K562 (cell line): ENCODE measurements around the gene GSK3B. TPM values are rescaled to one million over a fixed set of nuclear protein-coding genes. Genes with fewer than 3 reads are reported as not detected.

Experiments used
- ATAC-seq: fragments of 200-7000 bp; cut with Tn5 transposase; 3 replicates; pipeline ENCODE4 v1.9.1; 2020; ENCODE audit warnings: moderate library complexity
- BruUV-seq: library from RNA; stranded (reverse); fragments of 400-500 nt; replicated peaks from 2 replicates; lab custom pipeline; 2021; lab: Mats Ljungman, UMichigan
- CTCF ChIA-PET: fragments of 300-600 bp; formaldehyde crosslinking; extraction: SDS; loops from one replicate; lab custom pipeline; 2021; ENCODE audit warnings: low intra/inter-chr PET ratio; lab: Yijun Ruan, JAX
- POLR2A ChIA-PET: fragments of 300-600, 350-650 bp; sonication (Branson Sonifier 250); formaldehyde crosslinking; extraction: SDS; loops from one replicate; lab custom pipeline; 2021; ENCODE audit warnings: antibody characterized with exemption, inconsistent platforms; lab: Yijun Ruan, JAX
- DNase-seq, 4 experiments: peaks; one replicate each; pipeline versions ENCODE4 v3.0.0 to v3.0.0-alpha.2; 2011 to 2018; ENCODE audit warnings: low spot score in 3 of 4, mixed read lengths in 3 of 4; ENCODE audit errors: extremely low read depth in 1 of 4
- FAIRE-seq: peaks from 2 replicates; lab custom pipeline; 2011; peaks lifted over from hg19 to GRCh38; lab: Jason Lieb, UNC
- H2AFZ ChIP-seq: 2 replicates; pipeline ENCODE4 v1.6.0; 2011; ENCODE audit warnings: low read depth, low read length, control low read depth, inconsistent platforms
- H3K27ac ChIP-seq: fragments of 200-600 bp; 3 replicates; pipeline ENCODE4 v1.8.0; 2011; ENCODE audit warnings: low read depth, mild to moderate bottlenecking, control low read depth, inconsistent platforms, low read length, moderate library complexity, mixed read lengths; ENCODE audit errors: extremely low read depth
- H3K27me3 ChIP-seq, 2 experiments: fragments of 300-600 bp in 1 of 2; 2 replicates in 1 of 2; 3 replicates in 1 of 2; pipeline versions ENCODE4 v1.6.0 to v1.8.0; 2011; ENCODE audit warnings: inconsistent platforms in 2 of 2, low read length in 2 of 2, mild to moderate bottlenecking in 1 of 2, mixed read lengths in 1 of 2, moderate library complexity in 1 of 2; ENCODE audit not compliant: control insufficient read depth in 2 of 2, insufficient read depth in 2 of 2
- H3K36me3 ChIP-seq: fragments of 300-600 bp; 3 replicates; pipeline ENCODE4 v1.8.0; 2011; ENCODE audit warnings: mild to moderate bottlenecking, low read length, inconsistent platforms; ENCODE audit not compliant: control insufficient read depth, insufficient read depth
- H3K4me1 ChIP-seq, 2 experiments: fragments of 200-600 bp in 1 of 2; replicated peaks in 1 of 2; 2 replicates in 1 of 2; 3 replicates in 1 of 2; pipeline versions ENCODE4 v1.5.1 to v1.8.0; 2011; ENCODE audit warnings: inconsistent platforms in 2 of 2, low read length in 2 of 2, mild to moderate bottlenecking in 1 of 2, mixed read lengths in 1 of 2, moderate library complexity in 1 of 2; ENCODE audit not compliant: control insufficient read depth in 2 of 2, insufficient read depth in 2 of 2
- H3K4me2 ChIP-seq: 2 replicates; pipeline ENCODE4 v1.6.1; 2011; ENCODE audit warnings: low read length, control low read depth, inconsistent platforms, mixed read lengths; ENCODE audit not compliant: insufficient read depth
- H3K4me3 ChIP-seq: fragments of 200-600 bp; sonication (generic), shearing (Covaris generic); 2 replicates; pipeline ENCODE4 v1.5.1; 2016; ENCODE audit warnings: control low read depth, inconsistent platforms
- H3K79me2 ChIP-seq: fragments of 200-600 bp; 3 replicates; pipeline ENCODE4 v1.8.0; 2011; ENCODE audit warnings: low read length, inconsistent platforms; ENCODE audit not compliant: control insufficient read depth, insufficient read depth
- H3K9ac ChIP-seq, 2 experiments: 2 replicates each; pipeline versions ENCODE4 v1.6.0 to v1.6.1; 2011; ENCODE audit warnings: low read depth in 2 of 2, low read length in 2 of 2, control low read depth in 1 of 2, inconsistent platforms in 1 of 2, mild to moderate bottlenecking in 1 of 2, mixed read lengths in 1 of 2; ENCODE audit not compliant: insufficient read depth in 1 of 2
- H3K9me1 ChIP-seq: one replicate; pipeline ENCODE4 v1.6.0; 2011; ENCODE audit warnings: inconsistent platforms, mild to moderate bottlenecking, low read length, moderate library complexity; ENCODE audit not compliant: control insufficient read depth, insufficient read depth
- H3K9me3 ChIP-seq: replicated peaks from 2 replicates; pipeline ENCODE4 v1.5.1; 2011; ENCODE audit warnings: low read depth, low read length, inconsistent platforms; ENCODE audit not compliant: control insufficient read depth, insufficient read depth
- H4K20me1 ChIP-seq: replicated peaks from 2 replicates; pipeline ENCODE4 v1.6.1; 2011; ENCODE audit warnings: low read length, inconsistent platforms, mixed read lengths; ENCODE audit not compliant: control insufficient read depth, insufficient read depth
- ARID1B ChIP-seq: fragments of 450-650 bp; IDR thresholded peaks from 2 replicates; pipeline ENCODE4 v1.6.1; 2016; ENCODE audit warnings: antibody characterized with exemption, mild to moderate bottlenecking, inconsistent platforms
- CBX8 ChIP-seq: fragments of 200-600 bp; sonication (generic); IDR thresholded peaks from 2 replicates; pipeline ENCODE4 v1.6.1; 2012; ENCODE audit warnings: borderline replicate concordance, mixed run types, low read depth, mild to moderate bottlenecking, moderate library complexity, mixed read lengths, low read length, control low read depth, inconsistent platforms; ENCODE audit not compliant: poor library complexity, severe bottlenecking; ENCODE audit errors: extremely low read depth
- CC2D1A ChIP-seq: fragments of 450-650 bp; IDR thresholded peaks from 2 replicates; pipeline ENCODE4 v1.6.1; 2017; ENCODE audit warnings: mild to moderate bottlenecking
- HCFC1 ChIP-seq: IDR thresholded peaks from 2 replicates; pipeline ENCODE4 v1.6.1; 2012; ENCODE audit warnings: low read depth, low read length, improper control_type of control experiment
- HLTF ChIP-seq: fragments of 450-650 bp; IDR thresholded peaks from 2 replicates; pipeline ENCODE4 v1.6.1; 2016
- HNRNPH1 ChIP-seq: fragments of 200-400 bp; formaldehyde crosslinking; optimal IDR thresholded peaks from 2 replicates; pipeline ENCODE3; 2017; ENCODE audit warnings: low read depth, mild to moderate bottlenecking, low read length, moderate library complexity
- PRPF4 ChIP-seq: fragments of 200-400 bp; formaldehyde crosslinking; IDR thresholded peaks from one replicate; pipeline ENCODE4 v1.6.1; 2017; ENCODE audit warnings: low read length, low read depth, mild to moderate bottlenecking; ENCODE audit not compliant: insufficient read depth, poor library complexity, severe bottlenecking
- RBM17 ChIP-seq: fragments of 200-400 bp; formaldehyde crosslinking; IDR thresholded peaks from 2 replicates; pipeline ENCODE4 v1.6.1; 2017; ENCODE audit warnings: low read depth, mild to moderate bottlenecking, low read length, borderline replicate concordance
- SAFB2 ChIP-seq: fragments of 200-400 bp; formaldehyde crosslinking; IDR thresholded peaks from 2 replicates; pipeline ENCODE4 v1.6.1; 2018; ENCODE audit warnings: borderline replicate concordance, low read length, low read depth, moderate library complexity; ENCODE audit not compliant: severe bottlenecking
- SPI1 ChIP-seq: IDR thresholded peaks from 2 replicates; pipeline ENCODE4 v1.6.1; 2011; ENCODE audit warnings: low read depth, low read length, control low read depth, borderline replicate concordance
- STAT5B ChIP-seq: fragments of 250-450 bp; sonication (Bioruptor Pico); IDR thresholded peaks from 2 replicates; pipeline ENCODE4 v1.8.0; 2021; ENCODE audit warnings: mild to moderate bottlenecking, inconsistent platforms
- U2AF1 ChIP-seq: fragments of 200-400 bp; formaldehyde crosslinking; optimal IDR thresholded peaks from 2 replicates; pipeline ENCODE3; 2017; ENCODE audit warnings: mild to moderate bottlenecking, low read depth, low read length, moderate library complexity
- ZNF778 ChIP-seq: fragments of 450-650 bp; formaldehyde crosslinking; IDR thresholded peaks from 2 replicates; pipeline ENCODE4 v1.4.0; 2020; ENCODE audit warnings: mild to moderate bottlenecking, moderate library complexity
- WGBS: fragments of 100-300 bp; shearing (Covaris generic); methylation state at CpG from one replicate; pipeline ENCODE4 v1.1.6; 2016; ENCODE audit warnings: low coverage, mixed read lengths; ENCODE audit not compliant: insufficient coverage; ENCODE audit errors: missing lambda C conversion rate; 5-methylcytosine and 5-hydroxymethylcytosine counted together
- in situ Hi-C: fragments of 300-500 bp; cut with MboI; formaldehyde crosslinking; loops from 4 replicates; pipeline ENCODE4 v1.15.0; 2018; ENCODE audit warnings: inconsistent platforms, mixed read lengths
- intact Hi-C: fragments of 100-400 bp; cut with micrococcal nuclease; formaldehyde crosslinking; loops from 2 replicates; pipeline ENCODE4 v1.14.2; 2022
- polyA plus RNA-seq, 8 experiments: library from polyadenylated mRNA; depleted of rRNA in 4 of 8; stranded (reverse) in 5 of 8; unstranded in 3 of 8; fragments of >200 nt; fragmentation: Nextera tagmentation in 2 of 8; fragmentation: Illumina TruSeq in 1 of 8; extraction: Ambion mirVana in 2 of 8; extraction: Trizol in 1 of 8; gene quantifications; 2 replicates each; pipeline versions ENCODE4 v1.2.1 to v1.2.3, GENCODE V29; 2011 to 2014; ENCODE audit warnings: inconsistent platforms in 1 of 8, missing spikeins in 1 of 8
- total RNA-seq, 7 experiments: library from RNA; depleted of rRNA in 6 of 7; stranded (reverse); fragments of >200 nt in 6 of 7; fragmentation: Illumina TruSeq in 2 of 7; extraction: Trizol in 2 of 7; gene quantifications; 2 replicates each; pipeline versions ENCODE4 v1.2.1 to v1.2.3, GENCODE V29; 2011 to 2021; ENCODE audit warnings: low replicate concordance in 1 of 7
- TF ChIP-seq, protein P1 (sequence below): sonication (generic); formaldehyde crosslinking; IDR thresholded peaks from 2 replicates; pipeline ENCODE4 v1.8.0; 2022; ENCODE audit warnings: mild to moderate bottlenecking, missing genetic modification reagents, borderline replicate concordance

Gene GSK3B
- total and polyA plus RNA-seq, 9 of the 15 experiments (the other 6 are each of a cell fraction or from before 2014, with no cell fraction given), result 4.7 to 25.0 (median 18.7) TPM

- no peak overlapping the region for H3K4me2 ChIP-seq
- TF ChIP-seq RBM17 (no peak), STAT5B (no peak), U2AF1 (no peak), ARID1B (no peak)
- TF ChIP-seq, all 486 proteins: peak for 0
- no peak for DNase-seq
- no peak overlapping the region for H3K9ac ChIP-seq
- no peak overlapping the region for H2AFZ ChIP-seq
- ChIA-PET CTCF (no interaction called here), POLR2A (no interaction called here)
- in situ Hi-C loops, result no loop called here
- H3K27me3 ChIP-seq, result no peaks in the 10 kb centered on the region
- 48% methylated on average over 3 of the region's 3 CpGs for WGBS
- no peak overlapping the region for H3K27ac ChIP-seq
- intact Hi-C loops, result no loop called here
- no peaks in the 10 kb centered on the region for H3K9me1 ChIP-seq
- no peaks in the 10 kb centered on the region for H3K79me2 ChIP-seq
- H3K9me3 ChIP-seq, result no peaks in the 10 kb centered on the region
- no peak for FAIRE-seq
- no TSS peak for BruUV-seq
- no peaks in the 10 kb centered on the region for H3K36me3 ChIP-seq
- peaks cover 6 to 8% of the 10 kb centered on the region in 2 experiments; a peak in 3 of 5 replicates for H3K4me1 ChIP-seq
- H4K20me1 ChIP-seq, result no peaks in the 10 kb centered on the region
- ATAC-seq, result no peak
- H3K4me3 ChIP-seq, result no peak overlapping the region
These were observed 303.9 kb downstream of the GSK3B start for GRCh38 chr3:119790369-119790768.

GRCh38 chr3:119786409-119786808 lies 307.8 kb downstream of the GSK3B start:
- Histone ChIP-seq H3K9ac (no peak overlapping the region), H3K9me1 (no peaks in the 10 kb centered on the region), H3K36me3 (no peaks in the 10 kb centered on the region), H4K20me1 (no peaks in the 10 kb centered on the region), H3K27me3 (no peaks in the 10 kb centered on the region), H3K79me2 (no peaks in the 10 kb centered on the region), H3K9me3 (no peaks in the 10 kb centered on the region), H3K4me3 (no peak overlapping the region), H3K4me1 (peaks cover 0 to 4% of the 10 kb centered on the region in 2 experiments; a peak in 2 of 5 replicates), H2AFZ (no peak overlapping the region), H3K4me2 (no peak overlapping the region), H3K27ac (no peak overlapping the region)
- ChIA-PET POLR2A (no interaction called here), CTCF (no interaction called here)
- FAIRE-seq (no peak), ATAC-seq (no peak), DNase-seq (no peak)
- no TSS peak for BruUV-seq
- intact Hi-C loops (no loop called here), in situ Hi-C loops (no loop called here)
- 27% methylated on average over 2 of the region's 2 CpGs for WGBS
- TF ChIP-seq CC2D1A (no peak), PRPF4 (no peak), HLTF (no peak), HNRNPH1 (no peak), SPI1 (no peak), CBX8 (no peak), SAFB2 (no peak), ZNF778 (no peak), HCFC1 (no peak)
- TF ChIP-seq, protein P1, sequence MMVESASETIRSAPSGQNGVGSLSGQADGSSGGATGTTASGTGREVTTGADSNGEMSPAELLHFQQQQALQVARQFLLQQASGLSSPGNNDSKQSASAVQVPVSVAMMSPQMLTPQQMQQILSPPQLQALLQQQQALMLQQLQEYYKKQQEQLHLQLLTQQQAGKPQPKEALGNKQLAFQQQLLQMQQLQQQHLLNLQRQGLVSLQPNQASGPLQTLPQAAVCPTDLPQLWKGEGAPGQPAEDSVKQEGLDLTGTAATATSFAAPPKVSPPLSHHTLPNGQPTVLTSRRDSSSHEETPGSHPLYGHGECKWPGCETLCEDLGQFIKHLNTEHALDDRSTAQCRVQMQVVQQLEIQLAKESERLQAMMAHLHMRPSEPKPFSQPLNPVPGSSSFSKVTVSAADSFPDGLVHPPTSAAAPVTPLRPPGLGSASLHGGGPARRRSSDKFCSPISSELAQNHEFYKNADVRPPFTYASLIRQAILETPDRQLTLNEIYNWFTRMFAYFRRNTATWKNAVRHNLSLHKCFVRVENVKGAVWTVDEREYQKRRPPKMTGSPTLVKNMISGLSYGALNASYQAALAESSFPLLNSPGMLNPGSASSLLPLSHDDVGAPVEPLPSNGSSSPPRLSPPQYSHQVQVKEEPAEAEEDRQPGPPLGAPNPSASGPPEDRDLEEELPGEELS, result no peak
